GM12878 (cell line): ENCODE results near the gene MSX1. TPM values are rescaled to one million over a fixed set of nuclear protein-coding genes. Genes with fewer than 3 reads are reported as not detected.

Experiments used
- ATAC-seq: fragments of 200-7000 bp; cut with Tn5 transposase; 3 replicates; pipeline ENCODE4 v1.9.1; 2020; ENCODE audit warnings: mild to moderate bottlenecking, moderate library complexity
- BruUV-seq: library from RNA; stranded (reverse); fragments of 400-500 nt; replicated peaks from 2 replicates; lab custom pipeline; 2021; lab: Mats Ljungman, UMichigan
- CTCF ChIA-PET: fragments of 300-600 bp; sonication (Branson Sonifier 250); formaldehyde crosslinking; extraction: SDS; loops from one replicate; lab custom pipeline; 2021; ENCODE audit warnings: inconsistent platforms; lab: Yijun Ruan, JAX
- POLR2A ChIA-PET: fragments of 350-600 bp; formaldehyde crosslinking; extraction: SDS; loops from one replicate; lab custom pipeline; 2021; ENCODE audit warnings: inconsistent platforms; lab: Charles Lee
- RAD21 ChIA-PET: fragments of 300-600 bp; sonication (Branson Sonifier 250); formaldehyde crosslinking; loops from one replicate; lab custom pipeline; 2023; ENCODE audit warnings: antibody characterized with exemption; ENCODE audit not compliant: unreplicated experiment; lab: Charles Lee
- SMC1A ChIA-PET: fragments of 300-600 bp; sonication (Branson Sonifier 250); formaldehyde crosslinking; loops from one replicate; lab custom pipeline; 2023; ENCODE audit not compliant: unreplicated experiment, uncharacterized antibody; lab: Charles Lee
- DNase-seq: peaks from one replicate; pipeline ENCODE4 v3.0.0-alpha.2; 2011; ENCODE audit warnings: low read depth, low spot score
- FAIRE-seq: peaks from 3 replicates; lab custom pipeline; 2011; peaks lifted over from hg19 to GRCh38; lab: Jason Lieb, UNC
- H2AFZ ChIP-seq: 2 replicates; pipeline ENCODE4 v1.6.0; 2011; ENCODE audit warnings: low read depth, low read length, control low read depth; ENCODE audit not compliant: control insufficient read depth
- H3K27ac ChIP-seq: 2 replicates; pipeline ENCODE4 v1.5.1; 2011; ENCODE audit warnings: control low read depth; ENCODE audit not compliant: control insufficient read depth, insufficient read depth
- H3K27me3 ChIP-seq, 2 experiments: replicated peaks in 1 of 2; 2 replicates each; pipeline versions ENCODE4 v1.6.0 to v1.6.1; 2011; ENCODE audit warnings: low read length in 1 of 2; ENCODE audit not compliant: control insufficient read depth in 2 of 2, insufficient read depth in 2 of 2
- H3K36me3 ChIP-seq, 2 experiments: 2 replicates each; pipeline ENCODE4 v1.5.1; 2011; ENCODE audit warnings: low read length in 1 of 2; ENCODE audit not compliant: control insufficient read depth in 2 of 2, insufficient read depth in 2 of 2
- H3K4me1 ChIP-seq: 2 replicates; pipeline ENCODE4 v1.6.1; 2011; ENCODE audit warnings: mild to moderate bottlenecking, low read length, moderate library complexity, mixed read lengths; ENCODE audit not compliant: control insufficient read depth, insufficient read depth
- H3K4me2 ChIP-seq: 2 replicates; pipeline ENCODE4 v1.6.0; 2011; ENCODE audit warnings: control low read depth; ENCODE audit not compliant: control insufficient read depth, insufficient read depth
- H3K4me3 ChIP-seq: fragments of 200-600 bp; sonication (generic); 2 replicates; pipeline ENCODE4 v1.5.1; 2016
- H3K79me2 ChIP-seq: 2 replicates; pipeline ENCODE4 v1.6.0; 2011; ENCODE audit warnings: low read length; ENCODE audit not compliant: control insufficient read depth, insufficient read depth
- H3K9ac ChIP-seq: 2 replicates; pipeline ENCODE4 v1.8.0; 2011; ENCODE audit warnings: low read length, control low read depth, mixed read lengths; ENCODE audit not compliant: control insufficient read depth, insufficient read depth
- H3K9me3 ChIP-seq: replicated peaks from 3 replicates; pipeline ENCODE4 v1.5.1; 2011; ENCODE audit warnings: mild to moderate bottlenecking, low read length; ENCODE audit not compliant: control insufficient read depth, insufficient read depth
- H4K20me1 ChIP-seq: 2 replicates; pipeline ENCODE4 v1.6.0; 2011; ENCODE audit not compliant: control insufficient read depth, insufficient read depth
- BRCA1 ChIP-seq: IDR thresholded peaks from 2 replicates; pipeline ENCODE4 v1.6.1; 2011; ENCODE audit warnings: low read depth, low read length, improper control_type of control experiment
- DPF2 ChIP-seq: fragments of 450-650 bp; IDR thresholded peaks from 2 replicates; pipeline ENCODE4 v1.6.1; 2017; ENCODE audit warnings: mild to moderate bottlenecking
- HSF1 ChIP-seq: fragments of 150-350 bp; IDR thresholded peaks from 2 replicates; pipeline ENCODE4 v1.6.1; 2014; ENCODE audit warnings: mild to moderate bottlenecking, low read depth, low read length
- IKZF1 ChIP-seq: fragments of 450-650 bp; conservative IDR thresholded peaks from 2 replicates; pipeline ENCODE4 v1.6.1; 2017; ENCODE audit warnings: antibody characterized with exemption, mild to moderate bottlenecking
- LARP7 ChIP-seq: fragments of 450-650 bp; IDR thresholded peaks from 2 replicates; pipeline ENCODE4 v1.6.1; 2017; ENCODE audit warnings: mild to moderate bottlenecking
- MLLT1 ChIP-seq: fragments of 450-650 bp; IDR thresholded peaks from 2 replicates; pipeline ENCODE4 v1.6.1; 2016; ENCODE audit warnings: mild to moderate bottlenecking
- NBN ChIP-seq: fragments of 450-650 bp; IDR thresholded peaks from 2 replicates; pipeline ENCODE4 v1.6.1; 2016
- PAX5 ChIP-seq: IDR thresholded peaks from 2 replicates; pipeline ENCODE4 v1.6.1; 2011; ENCODE audit warnings: low read depth, low read length, borderline replicate concordance
- POLR2AphosphoS5 ChIP-seq: IDR thresholded peaks from 2 replicates; pipeline ENCODE4 v1.6.1; 2011; ENCODE audit warnings: mild to moderate bottlenecking, low read length, inconsistent platforms
- ZNF217 ChIP-seq: fragments of 450-650 bp; IDR thresholded peaks from 2 replicates; pipeline ENCODE4 v1.6.1; 2017; ENCODE audit warnings: antibody characterized with exemption, mild to moderate bottlenecking
- WGBS: methylation state at CpG from one replicate; pipeline ENCODE4 v1.1.6; 2016; ENCODE audit warnings: low lambda C conversion rate; ENCODE audit not compliant: insufficient replicate concordance, insufficient coverage; ENCODE audit errors: missing lambda C conversion rate; 5-methylcytosine and 5-hydroxymethylcytosine counted together
- in situ Hi-C: fragments of 300-500 bp; cut with MboI; formaldehyde crosslinking; loops from 9 replicates; pipeline ENCODE4 v1.14.3; 2018; ENCODE audit warnings: mixed read lengths
- intact Hi-C: fragments of 100-400 bp; cut with micrococcal nuclease; formaldehyde crosslinking; loops from one replicate; pipeline ENCODE4 v1.14.2; 2022; ENCODE audit not compliant: unreplicated experiment
- polyA plus RNA-seq, 11 experiments: library from polyadenylated mRNA; depleted of rRNA in 4 of 11; unstranded in 6 of 11; stranded (reverse) in 5 of 11; fragments of >200 nt; fragmentation: Nextera tagmentation in 4 of 11; fragmentation: Illumina TruSeq in 1 of 11; extraction: Ambion mirVana in 4 of 11; extraction: Trizol in 1 of 11; gene quantifications; 1 replicate in 1 of 11; 2 replicates in 10 of 11; pipeline versions ENCODE4 v1.2.1 to v1.2.3, GENCODE V29; 2011 to 2016; ENCODE audit warnings: inconsistent platforms in 2 of 11, missing spikeins in 2 of 11, low read depth in 1 of 11
- total RNA-seq, 4 experiments: library from RNA; depleted of rRNA in 3 of 4; stranded (reverse); fragments of >200 nt in 3 of 4; fragmentation: Illumina TruSeq in 1 of 4; extraction: Trizol in 1 of 4; gene quantifications; 2 replicates each; pipeline versions ENCODE4 v1.2.1 to v1.2.3, GENCODE V29; 2013 to 2021

The MSX1 gene
- total and polyA plus RNA-seq, 10 of the 15 experiments (the other 5 are each of a cell fraction or from before 2014, with no cell fraction given), result 0.04 to 0.56 (median 0.15) TPM; not detected in 2

- FAIRE-seq, result no peak
- Histone ChIP-seq H3K9me3 (no peaks in the 10 kb centered on the region), H3K36me3 (no peaks in the 10 kb centered on the region), H4K20me1 (no peaks in the 10 kb centered on the region), H2AFZ (no peak overlapping the region), H3K4me1 (no peaks in the 10 kb centered on the region), H3K27me3 (no peaks in the 10 kb centered on the region; a peak in 2 of 4 replicates), H3K9ac (no peak overlapping the region), H3K4me2 (no peak overlapping the region), H3K27ac (no peak overlapping the region), H3K4me3 (no peak overlapping the region), H3K79me2 (no peaks in the 10 kb centered on the region)
- in situ Hi-C loops, result no loop called here
- ChIA-PET SMC1A (no interaction called here), RAD21 (no interaction called here), POLR2A (no interaction called here), CTCF (no interaction called here)
- intact Hi-C loops, result no loop called here
- TF ChIP-seq HSF1 (no peak), NBN (no peak), DPF2 (no peak), LARP7 (no peak), PAX5 (no peak), IKZF1 (no peak), POLR2AphosphoS5 (no peak), ZNF217 (no peak), BRCA1 (no peak), MLLT1 (no peak)
- BruUV-seq, result no TSS peak
- no peak for ATAC-seq
- WGBS, result 48% methylated on average over 16 of the region's 16 CpGs
- no peak for DNase-seq
These were observed 15.7 kb upstream of the MSX1 start for GRCh38 chr4:4843635-4844291.
